Stimulated activated CD8-positive, alpha-beta memory T cell treated with anti-CD3 and anti-CD28 coated beads, Interleukin-4, amount 100 ng/mL, for 24 hours (primary cell): Measurements from ENCODE around the gene P2RX6.

Experiments used
- DNase-seq: peaks from one replicate; pipeline ENCODE4 v3.0.0-alpha.2; 2020; ENCODE audit warnings: low read depth

The P2RX6 gene

GRCh38 chr22:21075516-21076138 lies 60.7 kb downstream of the P2RX6 start:
- no peak for DNase-seq

- no peak for DNase-seq
Observed at GRCh38 chr22:21076912-21077625, 62.1 kb downstream of the P2RX6 start.
